Heart left ventricle (tissue), 16 donors: ENCODE results near the gene TFDP1. TPM values are rescaled to one million over a fixed set of nuclear protein-coding genes. Genes with fewer than 3 reads are reported as not detected.
A peak's percentile ranks its signal among the peaks of the same experiment; 100 is the strongest.

ENCODE experiments used
- ATAC-seq, 4 donors: fragments of 200-7000 bp; cut with Tn5 transposase; one replicate each; pipeline ENCODE4 v1.9.1; 2020 to 2022; ENCODE audit warnings: moderate library complexity in 4 of 4, mild to moderate bottlenecking in 3 of 4, moderate number of reproducible peaks in 1 of 4
- DNase-seq, 5 donors: peaks; one replicate each; pipeline ENCODE4 v3.0.0-alpha.2; 2020
- H3K27ac ChIP-seq, 12 donors: fragments of 200-600 bp; sonication (generic) in 4 of 12; one replicate each; pipeline versions ENCODE4 v1.5.0 to v1.8.0; 2016 to 2022; ENCODE audit warnings: mild to moderate bottlenecking in 2 of 12
- H3K27me3 ChIP-seq, 9 donors: fragments of 200-600 bp; sonication (generic) in 2 of 9; one replicate each; pipeline versions ENCODE4 v1.5.1 to v1.8.0; 2016 to 2022; ENCODE audit warnings: mild to moderate bottlenecking in 3 of 9
- H3K36me3 ChIP-seq, 9 donors: fragments of 200-600 bp; sonication (generic) in 2 of 9; one replicate each; pipeline versions ENCODE4 v1.5.0 to v1.8.0; 2018 to 2022; ENCODE audit warnings: mild to moderate bottlenecking in 2 of 9
- H3K4me1 ChIP-seq, 12 donors: fragments of 200-600 bp; sonication (generic) in 4 of 12; one replicate each; pipeline versions ENCODE4 v1.5.0 to v1.8.0; 2016 to 2022; ENCODE audit warnings: mild to moderate bottlenecking in 3 of 12
- H3K4me3 ChIP-seq, 12 donors: fragments of 200-600 bp; sonication (generic) in 4 of 12; one replicate each; pipeline versions ENCODE4 v1.5.0 to v1.8.0; 2017 to 2022; ENCODE audit warnings: mild to moderate bottlenecking in 9 of 12, moderate library complexity in 4 of 12
- H3K9me3 ChIP-seq, 12 donors: fragments of 200-600 bp; sonication (generic) in 4 of 12; one replicate each; pipeline versions ENCODE4 v1.5.0 to v1.8.0; 2016 to 2022; ENCODE audit warnings: mild to moderate bottlenecking in 1 of 12
- POLR2A ChIP-seq, 2 donors: fragments of 450-650 bp; IDR thresholded peaks; one replicate each; pipeline ENCODE4 v1.6.1; 2017; ENCODE audit warnings: antibody characterized with exemption in 2 of 2, mild to moderate bottlenecking in 2 of 2, moderate library complexity in 2 of 2
- WGBS, 4 donors: extraction: QIAGEN DNeasy Blood & Tissue Kit in 2 of 4; methylation state at CpG; one replicate each; pipeline versions ENCODE4 v1.1.5 to v1.1.7; 2013 to 2018; 5-methylcytosine and 5-hydroxymethylcytosine counted together
- intact Hi-C, 10 donors: fragments of 100-400 bp; cut with DNase I; formaldehyde crosslinking; loops; one replicate each; pipeline versions ENCODE4 v1.11.1 to v1.14.2; 2022
- polyA plus RNA-seq, 2 donors: library from polyadenylated mRNA; stranded (reverse); fragments of 200-250 nt; gene quantifications; one replicate each; pipeline ENCODE4 v1.2.3, GENCODE V29; 2013
- total RNA-seq, 9 donors: library from RNA; depleted of rRNA in 2 of 9; stranded (reverse); fragments of >200 nt in 2 of 9; fragmentation: NEBNext Ultra II Directional in 3 of 9; extraction: Animal tissue kit (Norgen Biotek cat#: 25700) in 3 of 9; gene quantifications; one replicate each; pipeline versions ENCODE4 v1.1.0 to v1.2.4, GENCODE V29; 2016 to 2023
- TF ChIP-seq, protein P1 (sequence below), 12 donors: fragments of 200-600 bp; sonication (generic) in 4 of 12; IDR thresholded peaks; one replicate each; pipeline versions ENCODE4 v1.5.0 to v1.8.0; 2018 to 2022; ENCODE audit warnings: antibody characterized with exemption in 12 of 12, mild to moderate bottlenecking in 5 of 12
- donor health status: ischemic (EF 13 %, LVEDD 7.1; RV severe dilation, severe dysfunction).
- donor health status: healthy with polysubstance abuse.
- donor health status: DM: no; HTN: yes; CAD: no.
- donor health status: DM: no; HTN: no; CAD: no.
- donor health status: ischemic (EF 25% LVEDD 6.9; RV normal size, moderate dysfunction).
- donor health status: ischemic (EF 25% LVEDD 5.7; RV mildly dilated, moderate dysfunction).
- donor health status: healthy.
- donor health status: DM: yes; HTN: yes; CAD: no.
- donor health status: ischemic (EF 35%, LVEDD 5.7; RV mildly dilated, moderate dysfunction).
- donor health status: nonischemic (EF 11% LVEDD 7.7; RV severe dilation, severe dysfunction).
- donor health status: DM: yes; HTN: yes; CAD: no.
- donor health status: PGD.
- donor health status: ischemic (EF 29% LVEDD 5.4; RV normal size, mild dysfunction).
- donor health status: nonischemic (EF 23%, LVEDD 6.1; RV moderate dilation, normal function).

The TFDP1 gene
- total and polyA plus RNA-seq, 11 donors: 19.7 to 50.3 (median 44.3) TPM

DNA sequence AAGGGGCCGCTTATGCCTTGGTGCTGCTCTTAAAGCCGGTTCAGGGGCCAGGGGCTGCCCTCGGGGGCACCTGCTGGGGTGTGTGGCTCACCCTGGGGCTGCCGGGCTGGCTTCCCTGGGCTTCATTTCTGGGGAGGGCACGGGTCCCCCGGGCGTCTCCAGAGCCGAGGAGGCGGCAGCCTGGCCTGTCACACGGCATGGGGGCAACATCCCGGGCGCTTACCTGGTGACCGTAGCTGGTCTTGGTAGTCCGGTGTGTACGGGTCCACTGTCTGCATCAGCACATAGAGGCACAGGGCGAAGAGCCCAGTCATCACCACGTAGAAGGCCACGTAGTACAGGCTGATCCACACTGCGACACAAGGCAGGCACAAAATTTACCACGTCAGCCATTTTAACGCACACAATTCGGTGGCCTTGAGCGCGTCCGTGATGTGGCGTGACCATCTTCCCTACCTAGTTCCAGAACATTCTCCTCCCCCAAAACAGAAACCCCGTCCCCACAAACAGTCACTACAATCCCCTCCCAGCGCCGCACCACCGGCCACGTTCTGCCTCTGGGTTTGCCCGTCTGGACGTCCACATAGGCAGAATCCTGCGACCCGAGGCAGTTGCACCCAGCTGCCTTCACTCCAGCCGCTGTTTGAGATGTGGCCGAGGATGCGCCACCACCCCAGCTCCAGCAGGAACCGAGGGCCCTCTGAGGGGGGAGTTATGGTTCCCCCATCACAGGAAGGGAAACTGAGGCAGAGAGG lies 70.2 kb downstream of the TFDP1 start:
- DNase-seq (peak in 3 of 5 donors; percentile 5 to 21 (median 11)), ATAC-seq (no peak)
- H3K4me1 ChIP-seq: peaks cover 0 to under 1% (median 0%) of the 10 kb centered on the region in 12 donors
- no peak overlapping the region for H3K4me3 ChIP-seq
- H3K9me3 ChIP-seq: no peaks in the 10 kb centered on the region
- no peaks in the 10 kb centered on the region for H3K27me3 ChIP-seq
- no peaks in the 10 kb centered on the region for H3K36me3 ChIP-seq
- 86 to 90% (median 88%) methylated on average over 23 to 39 of the region's 39 CpGs for WGBS, 4 donors
- no peak for TF ChIP-seq POLR2A (IDR thresholded peaks at IDR 0.05)
- TF ChIP-seq, protein P1, sequence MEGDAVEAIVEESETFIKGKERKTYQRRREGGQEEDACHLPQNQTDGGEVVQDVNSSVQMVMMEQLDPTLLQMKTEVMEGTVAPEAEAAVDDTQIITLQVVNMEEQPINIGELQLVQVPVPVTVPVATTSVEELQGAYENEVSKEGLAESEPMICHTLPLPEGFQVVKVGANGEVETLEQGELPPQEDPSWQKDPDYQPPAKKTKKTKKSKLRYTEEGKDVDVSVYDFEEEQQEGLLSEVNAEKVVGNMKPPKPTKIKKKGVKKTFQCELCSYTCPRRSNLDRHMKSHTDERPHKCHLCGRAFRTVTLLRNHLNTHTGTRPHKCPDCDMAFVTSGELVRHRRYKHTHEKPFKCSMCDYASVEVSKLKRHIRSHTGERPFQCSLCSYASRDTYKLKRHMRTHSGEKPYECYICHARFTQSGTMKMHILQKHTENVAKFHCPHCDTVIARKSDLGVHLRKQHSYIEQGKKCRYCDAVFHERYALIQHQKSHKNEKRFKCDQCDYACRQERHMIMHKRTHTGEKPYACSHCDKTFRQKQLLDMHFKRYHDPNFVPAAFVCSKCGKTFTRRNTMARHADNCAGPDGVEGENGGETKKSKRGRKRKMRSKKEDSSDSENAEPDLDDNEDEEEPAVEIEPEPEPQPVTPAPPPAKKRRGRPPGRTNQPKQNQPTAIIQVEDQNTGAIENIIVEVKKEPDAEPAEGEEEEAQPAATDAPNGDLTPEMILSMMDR (IDR thresholded peaks at IDR 0.05): no peak
- H3K27ac ChIP-seq: no peak overlapping the region
- intact Hi-C loops: no loop called here

DNA sequence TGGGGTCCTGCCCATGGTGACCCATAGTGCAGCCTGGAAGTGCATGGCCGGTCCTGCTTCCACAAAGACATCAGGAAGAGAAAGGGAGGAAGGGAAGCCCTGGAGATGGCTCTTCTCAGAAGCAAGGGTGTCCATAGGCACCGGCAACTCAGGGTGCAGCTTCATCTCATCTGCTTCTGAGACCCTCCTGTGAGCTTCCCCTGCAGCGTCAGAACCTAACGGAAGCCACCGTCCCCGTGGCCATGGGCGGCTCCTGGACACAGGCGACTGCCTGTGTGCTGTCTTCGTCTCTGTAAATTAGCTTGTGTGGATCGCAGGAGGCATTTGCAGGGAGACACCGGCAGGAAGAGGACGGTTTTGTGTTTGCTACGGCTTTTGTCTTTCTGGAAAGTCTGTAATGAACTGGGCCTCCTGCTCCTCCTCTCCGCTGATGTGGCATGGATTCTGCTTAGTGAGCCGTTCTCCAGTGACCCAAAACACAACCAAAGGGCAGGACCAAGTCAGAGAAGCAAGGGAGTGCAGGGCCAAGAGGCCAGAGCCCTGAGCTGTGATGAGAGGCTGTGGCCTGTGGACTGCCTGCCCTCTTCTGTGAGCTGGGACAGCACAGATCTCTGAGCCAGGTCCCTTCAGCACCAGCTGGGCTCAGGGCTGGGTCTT lies 70.9 kb downstream of the TFDP1 start:
- Histone ChIP-seq H3K4me1 (no peaks in the 10 kb centered on the region), H3K36me3 (no peaks in the 10 kb centered on the region), H3K4me3 (no peak overlapping the region), H3K27me3 (no peaks in the 10 kb centered on the region), H3K9me3 (peaks cover 0 to 4% (median 0%) of the 10 kb centered on the region in 12 donors), H3K27ac (no peak overlapping the region)
- intact Hi-C loops: no loop called here
- no peak for ATAC-seq
- DNase-seq: peak in 2 of 5 donors; percentile 2 to 17
- TF ChIP-seq POLR2A (IDR thresholded peaks at IDR 0.05): no peak
- WGBS, 4 donors: 78 to 86% (median 82%) methylated on average over 12 to 15 of the region's 15 CpGs

DNA sequence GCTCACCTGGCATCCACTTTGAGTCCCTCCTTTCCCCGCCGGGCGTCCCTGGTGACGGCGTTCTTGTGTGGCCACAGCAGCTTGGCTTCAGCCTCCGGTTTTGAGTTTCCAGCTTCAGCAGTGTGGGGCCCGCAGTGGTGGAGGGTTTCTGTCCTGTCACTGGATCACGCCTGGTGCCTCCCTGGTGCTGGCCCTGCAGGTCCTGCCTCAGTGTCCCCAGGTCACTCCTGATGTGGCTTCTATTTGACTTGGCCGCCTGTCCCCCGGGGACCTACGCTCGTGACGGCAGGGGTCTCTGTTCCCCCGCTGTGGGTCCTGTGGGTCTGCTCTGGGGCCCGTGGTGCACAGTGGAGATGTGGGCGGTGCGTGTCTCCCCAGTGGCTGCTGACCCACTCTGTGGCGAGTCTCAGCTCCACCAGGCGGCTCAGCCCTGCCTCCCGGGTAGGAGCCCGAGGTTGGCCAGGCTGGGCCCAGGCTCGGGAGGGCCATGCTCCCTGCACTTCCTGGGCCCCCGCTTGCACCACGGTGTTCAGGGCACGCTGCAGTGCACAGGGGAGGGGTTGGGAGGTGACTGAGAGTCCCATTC lies 71.5 kb downstream of the TFDP1 start:
- H3K9me3 ChIP-seq: peaks cover 0 to 10% (median 2%) of the 10 kb centered on the region in 12 donors
- no peak overlapping the region for H3K27ac ChIP-seq
- intact Hi-C loops: no loop called here
- 89 to 93% (median 92%) methylated on average over 16 to 25 of the region's 25 CpGs for WGBS, 4 donors
- no peak for ATAC-seq
- no peaks in the 10 kb centered on the region for H3K27me3 ChIP-seq
- no peaks in the 10 kb centered on the region for H3K4me1 ChIP-seq
- DNase-seq: peak in 3 of 5 donors; percentile 4 to 22 (median 14)
- no peaks in the 10 kb centered on the region for H3K36me3 ChIP-seq
- TF ChIP-seq, protein P1 (IDR thresholded peaks at IDR 0.05): no peak
- TF ChIP-seq POLR2A (IDR thresholded peaks at IDR 0.05): no peak
- no peak overlapping the region for H3K4me3 ChIP-seq

DNA sequence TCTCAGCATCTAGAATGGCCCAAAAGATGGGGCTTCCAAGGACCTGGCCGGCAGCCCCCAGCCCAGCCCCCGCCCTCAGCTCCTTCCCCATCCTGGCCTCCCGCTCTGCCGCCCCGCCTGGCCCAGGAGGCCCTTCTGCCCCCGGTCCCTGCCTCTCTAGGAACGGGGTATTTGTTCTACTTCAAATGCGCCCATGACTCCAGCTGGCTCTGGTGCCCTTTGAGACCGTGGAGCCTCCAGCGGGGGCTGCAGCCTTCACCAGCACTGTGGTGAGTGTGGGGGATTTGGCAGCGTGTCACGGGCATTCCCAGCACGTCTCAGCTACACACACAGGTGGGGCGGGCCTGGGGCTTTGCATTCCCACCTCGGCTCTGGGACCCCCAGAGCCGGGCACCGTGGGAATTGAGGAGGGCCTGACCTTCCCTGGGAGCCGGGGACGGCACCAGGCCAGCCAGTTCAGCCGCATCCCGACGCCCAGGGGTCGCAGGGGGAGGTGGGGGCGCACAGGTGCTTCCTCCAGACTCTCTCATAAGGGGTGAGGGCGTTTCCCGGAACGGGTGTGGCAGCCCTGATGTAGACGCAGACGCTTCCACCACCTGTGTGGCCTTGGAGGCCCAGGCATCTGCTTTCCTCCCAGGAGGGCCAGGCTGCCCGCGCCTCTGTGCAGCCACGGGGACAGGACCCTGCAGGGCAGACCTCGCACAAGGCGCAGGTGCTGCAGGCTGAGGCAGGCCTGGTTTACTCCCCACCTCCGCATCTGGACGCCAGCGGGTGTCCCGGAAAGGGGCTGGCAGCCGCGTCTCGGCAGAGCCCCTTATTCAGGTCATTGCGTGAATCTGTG lies 72.5 kb downstream of the TFDP1 start:
- no peak for TF ChIP-seq POLR2A (IDR thresholded peaks at IDR 0.05)
- TF ChIP-seq, protein P1 (IDR thresholded peaks at IDR 0.05): no peak
- Histone ChIP-seq H3K27me3 (no peaks in the 10 kb centered on the region), H3K4me1 (no peaks in the 10 kb centered on the region), H3K4me3 (no peak overlapping the region), H3K36me3 (no peaks in the 10 kb centered on the region), H3K9me3 (peaks cover 0 to 20% (median 9%) of the 10 kb centered on the region in 12 donors), H3K27ac (no peak overlapping the region)
- ATAC-seq: no peak
- intact Hi-C loops: no loop called here
- DNase-seq: peak in 3 of 5 donors; percentile 4 to 20 (median 12)
- WGBS, 4 donors: 71 to 81% (median 79%) methylated on average over 24 to 42 of the region's 42 CpGs
